HG03108 (cell line): ENCODE measurements around the gene SPAG8.

ENCODE experiments used
- ATAC-seq: cut with Tn5 transposase; IDR thresholded peaks from one replicate; pipeline ENCODE4 v1.9.1; 2021; ENCODE audit warnings: moderate library complexity; ENCODE audit not compliant: unreplicated experiment

SPAG8 gene

GRCh38 chr9:35812025-35812602, at the start of gene SPAG8:
SPAG8 (minus strand) TSS chr9:35812262; CDS start chr9:35812147, 115 bp downstream.
- ATAC-seq = peak; percentile 51

- no peak for ATAC-seq
Measured at GRCh38 chr9:35861161-35861897, 49.3 kb upstream of the SPAG8 start.

GRCh38 chr9:35859990-35860339, 47.9 kb upstream of the SPAG8 start:
- no peak for ATAC-seq

- ATAC-seq = no peak
Measured at GRCh38 chr9:35859310-35859989, 47.4 kb upstream of the SPAG8 start.

- ATAC-seq = no peak
Measured at GRCh38 chr9:35858458-35858857, 46.4 kb upstream of the SPAG8 start.

GRCh38 chr9:35856882-35857281, 44.8 kb upstream of the SPAG8 start:
- no peak for ATAC-seq

GRCh38 chr9:35856206-35856605, 44.1 kb upstream of the SPAG8 start:
- no peak for ATAC-seq

- ATAC-seq = no peak
Measured at GRCh38 chr9:35854091-35854762, 42.2 kb upstream of the SPAG8 start.

GRCh38 chr9:35852876-35853865, 41.1 kb upstream of the SPAG8 start:
- no peak for ATAC-seq

- no peak for ATAC-seq
Measured at GRCh38 chr9:35852267-35852815, 40.3 kb upstream of the SPAG8 start.

- peak; percentile 90 for ATAC-seq
Measured at GRCh38 chr9:35847792-35848572, 35.9 kb upstream of the SPAG8 start.

- no peak for ATAC-seq
Measured at GRCh38 chr9:35845824-35846771, 34.0 kb upstream of the SPAG8 start.

- no peak for ATAC-seq
Measured at GRCh38 chr9:35844628-35845270, 32.7 kb upstream of the SPAG8 start.

GRCh38 chr9:35842795-35843194, 30.7 kb upstream of the SPAG8 start:
- peak; percentile 81 for ATAC-seq

- ATAC-seq = no peak
Measured at GRCh38 chr9:35842020-35842745, 30.1 kb upstream of the SPAG8 start.

- no peak for ATAC-seq
Measured at GRCh38 chr9:35841645-35841900, 29.5 kb upstream of the SPAG8 start.

GRCh38 chr9:35840881-35841644, 29.0 kb upstream of the SPAG8 start:
- no peak for ATAC-seq
